ENCODE results near the gene AEBP2. TPM values are rescaled to one million over a fixed set of nuclear protein-coding genes. Genes with fewer than 3 reads are reported as not detected.

AEBP2 gene
- total RNA-seq, 2 experiments from 2014 or later: 42.9 to 44.8 TPM

DNA sequence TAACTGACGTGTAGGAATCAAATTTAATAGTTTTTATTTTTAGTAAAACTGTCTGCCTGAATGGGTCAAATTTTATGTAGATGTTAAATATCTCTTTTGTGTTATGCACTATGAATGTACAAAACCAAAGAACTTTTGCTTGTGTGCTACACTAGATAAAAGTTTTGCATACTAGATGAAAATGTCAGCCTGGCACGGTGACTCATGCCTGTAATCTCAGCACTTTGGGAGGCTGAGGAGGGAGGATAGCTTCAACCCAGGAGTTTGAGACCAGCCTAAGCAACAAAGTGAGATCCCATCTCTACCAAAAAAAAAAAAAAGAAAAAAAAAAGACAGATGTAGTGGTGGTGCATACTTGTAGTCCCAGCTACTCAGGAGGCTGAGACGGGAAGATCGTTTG, 11.1 kb downstream of the AEBP2 start:
- ChIA-PET POLR2A (no interaction called here), CTCF (interaction anchor here (1.2 kb wide), 1 partner anchor 10 kb away, joined by 3 read pairs; no protein-coding TSS in a partner anchor)
- Histone ChIP-seq H3K36me3 (ENCODE audit: insufficient read depth, low read length) (peaks cover 3% of the 10 kb centered on the region), H3K4me3 (ENCODE audit: low read length) (no peak overlapping the region), H3K27ac (ENCODE audit: low read depth in 1 of 2, low read length in 2 of 2) (no peak overlapping the region), H3K4me1 (ENCODE audit: insufficient read depth, low read length) (peaks cover 32% of the 10 kb centered on the region), H3K9me3 (ENCODE audit: control insufficient read depth in 1 of 2, insufficient read depth in 1 of 2, low read length in 2 of 2) (no peaks in the 10 kb centered on the region), H3K27me3 (ENCODE audit: control insufficient read depth in 1 of 2, insufficient read depth in 2 of 2, low read length in 2 of 2) (no peaks in the 10 kb centered on the region)
- H3K27me3 Mint-ChIP-seq: no peaks in the 10 kb centered on the region
- H3K27ac Mint-ChIP-seq: peak overlapping the region; percentile 24
- TF ChIP-seq, protein P1, sequence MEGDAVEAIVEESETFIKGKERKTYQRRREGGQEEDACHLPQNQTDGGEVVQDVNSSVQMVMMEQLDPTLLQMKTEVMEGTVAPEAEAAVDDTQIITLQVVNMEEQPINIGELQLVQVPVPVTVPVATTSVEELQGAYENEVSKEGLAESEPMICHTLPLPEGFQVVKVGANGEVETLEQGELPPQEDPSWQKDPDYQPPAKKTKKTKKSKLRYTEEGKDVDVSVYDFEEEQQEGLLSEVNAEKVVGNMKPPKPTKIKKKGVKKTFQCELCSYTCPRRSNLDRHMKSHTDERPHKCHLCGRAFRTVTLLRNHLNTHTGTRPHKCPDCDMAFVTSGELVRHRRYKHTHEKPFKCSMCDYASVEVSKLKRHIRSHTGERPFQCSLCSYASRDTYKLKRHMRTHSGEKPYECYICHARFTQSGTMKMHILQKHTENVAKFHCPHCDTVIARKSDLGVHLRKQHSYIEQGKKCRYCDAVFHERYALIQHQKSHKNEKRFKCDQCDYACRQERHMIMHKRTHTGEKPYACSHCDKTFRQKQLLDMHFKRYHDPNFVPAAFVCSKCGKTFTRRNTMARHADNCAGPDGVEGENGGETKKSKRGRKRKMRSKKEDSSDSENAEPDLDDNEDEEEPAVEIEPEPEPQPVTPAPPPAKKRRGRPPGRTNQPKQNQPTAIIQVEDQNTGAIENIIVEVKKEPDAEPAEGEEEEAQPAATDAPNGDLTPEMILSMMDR (IDR thresholded peaks at IDR 0.05): no peak
- H3K9me3 Mint-ChIP-seq: no peaks in the 10 kb centered on the region
- peaks cover 34% of the 10 kb centered on the region for H3K36me3 Mint-ChIP-seq (ENCODE audit: low read depth)
- ATAC-seq (ENCODE audit: poor library complexity): no peak
- DNase-seq: peak in 1 of 14 experiments; percentile 25
- peaks cover 92% of the 10 kb centered on the region for H3K4me1 Mint-ChIP-seq (ENCODE audit: low read depth)
- intact Hi-C loops (cut with DNase I, micrococcal nuclease): no loop called here
- H3K4me3 Mint-ChIP-seq: no peak overlapping the region

DNA sequence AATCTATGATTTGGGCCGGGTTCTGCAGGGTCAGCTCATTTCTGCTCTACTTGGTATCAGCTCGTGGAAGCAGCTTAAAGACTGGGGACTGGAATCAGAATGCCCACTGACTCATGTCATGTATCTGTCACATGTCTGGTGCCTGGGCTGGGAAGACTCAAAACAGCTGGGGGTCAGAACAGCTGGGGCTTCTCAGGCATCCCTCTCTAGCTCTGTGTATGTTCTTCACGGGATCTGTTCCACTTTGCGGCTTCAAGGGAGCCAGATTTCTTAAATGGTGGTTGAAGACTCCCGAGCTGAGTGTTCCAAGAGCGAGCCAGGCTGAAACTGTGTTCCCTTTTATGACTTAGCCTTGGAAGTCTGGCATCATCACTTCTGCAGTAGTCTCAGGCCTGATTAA, 11.9 kb downstream of the AEBP2 start:
- ChIA-PET CTCF (no interaction called here), POLR2A (no interaction called here)
- Mint-ChIP-seq H3K36me3 (ENCODE audit: low read depth) (peaks cover 36% of the 10 kb centered on the region), H3K4me3 (no peak overlapping the region), H3K9me3 (no peaks in the 10 kb centered on the region), H3K27ac (peak overlapping the region; percentile 24), H3K4me1 (ENCODE audit: low read depth) (peaks cover 92% of the 10 kb centered on the region), H3K27me3 (no peaks in the 10 kb centered on the region)
- H3K4me1 ChIP-seq (ENCODE audit: insufficient read depth, low read length): peaks cover 30% of the 10 kb centered on the region
- H3K36me3 ChIP-seq (ENCODE audit: insufficient read depth, low read length): peaks cover 3% of the 10 kb centered on the region
- no peaks in the 10 kb centered on the region for H3K9me3 ChIP-seq (ENCODE audit: control insufficient read depth in 1 of 2, insufficient read depth in 1 of 2, low read length in 2 of 2)
- no peaks in the 10 kb centered on the region for H3K27me3 ChIP-seq (ENCODE audit: control insufficient read depth in 1 of 2, insufficient read depth in 2 of 2, low read length in 2 of 2)
- TF ChIP-seq, protein P1 (IDR thresholded peaks at IDR 0.05): no peak
- no peak for ATAC-seq (ENCODE audit: poor library complexity)
- no peak overlapping the region for H3K27ac ChIP-seq (ENCODE audit: low read depth in 1 of 2, low read length in 2 of 2)
- intact Hi-C loops (cut with DNase I, micrococcal nuclease): no loop called here
- no peak overlapping the region for H3K4me3 ChIP-seq (ENCODE audit: low read length)
- DNase-seq: no peak

DNA sequence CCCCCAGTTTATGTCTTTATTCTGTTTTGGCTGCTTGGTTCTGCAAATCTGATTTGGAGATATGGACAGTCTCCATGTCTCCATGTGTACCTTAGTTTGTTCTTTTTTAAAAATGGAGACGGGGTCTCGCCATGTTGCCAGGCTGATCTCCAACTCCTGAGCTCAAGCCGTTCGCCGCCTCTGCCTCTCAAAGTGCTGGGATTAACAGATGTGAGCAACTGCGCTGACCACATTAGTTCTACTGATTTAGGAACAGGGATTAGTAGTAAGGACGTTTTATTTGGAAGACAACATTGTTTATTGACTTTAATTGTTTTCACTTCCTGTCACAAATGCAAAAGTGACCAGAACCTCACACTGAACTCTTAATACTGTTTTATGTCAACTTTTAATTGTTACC, 14.7 kb downstream of the AEBP2 start:
- Histone ChIP-seq H3K27ac (ENCODE audit: low read depth in 1 of 2, low read length in 2 of 2) (no peak overlapping the region), H3K36me3 (ENCODE audit: insufficient read depth, low read length) (peaks cover 6% of the 10 kb centered on the region), H3K4me1 (ENCODE audit: insufficient read depth, low read length) (peaks cover 20% of the 10 kb centered on the region), H3K4me3 (ENCODE audit: low read length) (no peak overlapping the region), H3K9me3 (ENCODE audit: control insufficient read depth in 1 of 2, insufficient read depth in 1 of 2, low read length in 2 of 2) (no peaks in the 10 kb centered on the region), H3K27me3 (ENCODE audit: control insufficient read depth in 1 of 2, insufficient read depth in 2 of 2, low read length in 2 of 2) (no peaks in the 10 kb centered on the region)
- CTCF ChIA-PET: no interaction called here
- H3K36me3 Mint-ChIP-seq (ENCODE audit: low read depth): peaks cover 48% of the 10 kb centered on the region
- intact Hi-C loops (cut with DNase I, micrococcal nuclease): no loop called here
- no peak overlapping the region for H3K4me3 Mint-ChIP-seq
- ATAC-seq (ENCODE audit: poor library complexity) (no peak), DNase-seq (no peak)
- no peaks in the 10 kb centered on the region for H3K9me3 Mint-ChIP-seq
- TF ChIP-seq, protein P1 (IDR thresholded peaks at IDR 0.05): no peak
- no peaks in the 10 kb centered on the region for H3K27me3 Mint-ChIP-seq
- peak overlapping the region; percentile 29 for H3K27ac Mint-ChIP-seq
- POLR2A ChIA-PET: no interaction called here
- H3K4me1 Mint-ChIP-seq (ENCODE audit: low read depth): peaks cover 92% of the 10 kb centered on the region

Measured in CD4-positive, alpha-beta T cell (primary cell).